Nephron (organoid): Measurements from ENCODE around the gene CCL21.
"Not testable (repeated sequence)": the region's sequence is repeated elsewhere in the genome, so short reads cannot be mapped to it uniquely, and the experiment has no call there.

Source experiments
- H3K27ac Mint-ChIP-seq, 3 experiments: 2 replicates each; pipeline ENCODE4 v1.8.0; 2020; ENCODE audit warnings: mixed read lengths in 3 of 3, mild to moderate bottlenecking in 2 of 3, moderate library complexity in 1 of 3
- H3K27me3 Mint-ChIP-seq: 2 replicates; pipeline ENCODE4 v1.8.0; 2021; ENCODE audit warnings: low read depth, mild to moderate bottlenecking, moderate library complexity, mixed read lengths
- H3K36me3 Mint-ChIP-seq: 2 replicates; pipeline ENCODE4 v1.8.0; 2020; ENCODE audit warnings: low read depth, mixed read lengths
- H3K4me1 Mint-ChIP-seq: 2 replicates; pipeline ENCODE4 v1.8.0; 2020; ENCODE audit warnings: mixed read lengths
- H3K4me3 Mint-ChIP-seq, 3 experiments: 2 replicates each; pipeline ENCODE4 v1.8.0; 2020; ENCODE audit warnings: mild to moderate bottlenecking in 3 of 3, mixed read lengths in 3 of 3, moderate library complexity in 2 of 3
- H3K9me3 Mint-ChIP-seq: 2 replicates; pipeline ENCODE4 v1.8.0; 2020; ENCODE audit warnings: mixed read lengths
- TF ChIP-seq, protein P1 (sequence below), 3 experiments: fragments of 200-600 bp; sonication (generic); IDR thresholded peaks; one replicate each; pipeline ENCODE4 v1.5.0; 2021; ENCODE audit warnings: antibody characterized with exemption in 3 of 3; ENCODE audit not compliant: unreplicated experiment in 3 of 3

CCL21 gene

DNA sequence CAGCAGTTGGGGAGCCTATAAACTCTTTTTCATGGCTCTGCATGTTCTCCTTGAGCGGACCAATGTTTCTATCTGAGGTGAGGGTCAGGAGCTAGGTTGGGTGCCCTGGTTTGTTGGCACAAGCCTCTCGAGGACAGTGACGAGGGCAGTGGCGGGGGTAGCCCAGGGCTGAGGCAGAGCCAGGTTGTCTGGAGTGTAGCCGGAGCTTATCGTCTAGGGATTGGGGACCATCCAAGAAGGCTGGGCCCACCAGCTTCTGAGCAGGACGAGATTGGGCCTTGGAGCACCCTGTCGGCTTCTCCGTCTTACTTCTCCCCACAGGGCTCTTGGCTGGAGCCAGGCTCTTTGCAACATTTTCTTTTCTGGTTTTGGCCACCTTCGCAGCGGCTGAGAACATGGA is 13.2 kb upstream of the CCL21 start:
- no peaks in the 10 kb centered on the region for H3K9me3 Mint-ChIP-seq
- peaks cover 4% of the 10 kb centered on the region for H3K27me3 Mint-ChIP-seq
- no peak overlapping the region for H3K4me3 Mint-ChIP-seq

GRCh38 chr9:34719769-34720025 is 9.8 kb upstream of the CCL21 start:
- H3K4me3 Mint-ChIP-seq, H3K9me3 Mint-ChIP-seq, H3K4me1 Mint-ChIP-seq, H3K27ac Mint-ChIP-seq, H3K27me3 Mint-ChIP-seq, H3K36me3 Mint-ChIP-seq: not testable (repeated sequence)

More for the DNA sequence above, 13.2 kb upstream of the CCL21 start:
- Mint-ChIP-seq H3K27ac (no peak overlapping the region), H3K36me3 (no peaks in the 10 kb centered on the region), H3K4me1 (no peaks in the 10 kb centered on the region)
- TF ChIP-seq, protein P1, sequence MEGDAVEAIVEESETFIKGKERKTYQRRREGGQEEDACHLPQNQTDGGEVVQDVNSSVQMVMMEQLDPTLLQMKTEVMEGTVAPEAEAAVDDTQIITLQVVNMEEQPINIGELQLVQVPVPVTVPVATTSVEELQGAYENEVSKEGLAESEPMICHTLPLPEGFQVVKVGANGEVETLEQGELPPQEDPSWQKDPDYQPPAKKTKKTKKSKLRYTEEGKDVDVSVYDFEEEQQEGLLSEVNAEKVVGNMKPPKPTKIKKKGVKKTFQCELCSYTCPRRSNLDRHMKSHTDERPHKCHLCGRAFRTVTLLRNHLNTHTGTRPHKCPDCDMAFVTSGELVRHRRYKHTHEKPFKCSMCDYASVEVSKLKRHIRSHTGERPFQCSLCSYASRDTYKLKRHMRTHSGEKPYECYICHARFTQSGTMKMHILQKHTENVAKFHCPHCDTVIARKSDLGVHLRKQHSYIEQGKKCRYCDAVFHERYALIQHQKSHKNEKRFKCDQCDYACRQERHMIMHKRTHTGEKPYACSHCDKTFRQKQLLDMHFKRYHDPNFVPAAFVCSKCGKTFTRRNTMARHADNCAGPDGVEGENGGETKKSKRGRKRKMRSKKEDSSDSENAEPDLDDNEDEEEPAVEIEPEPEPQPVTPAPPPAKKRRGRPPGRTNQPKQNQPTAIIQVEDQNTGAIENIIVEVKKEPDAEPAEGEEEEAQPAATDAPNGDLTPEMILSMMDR (IDR thresholded peaks at IDR 0.05; ENCODE audit: unreplicated experiment in 3 of 3) = no peak

DNA sequence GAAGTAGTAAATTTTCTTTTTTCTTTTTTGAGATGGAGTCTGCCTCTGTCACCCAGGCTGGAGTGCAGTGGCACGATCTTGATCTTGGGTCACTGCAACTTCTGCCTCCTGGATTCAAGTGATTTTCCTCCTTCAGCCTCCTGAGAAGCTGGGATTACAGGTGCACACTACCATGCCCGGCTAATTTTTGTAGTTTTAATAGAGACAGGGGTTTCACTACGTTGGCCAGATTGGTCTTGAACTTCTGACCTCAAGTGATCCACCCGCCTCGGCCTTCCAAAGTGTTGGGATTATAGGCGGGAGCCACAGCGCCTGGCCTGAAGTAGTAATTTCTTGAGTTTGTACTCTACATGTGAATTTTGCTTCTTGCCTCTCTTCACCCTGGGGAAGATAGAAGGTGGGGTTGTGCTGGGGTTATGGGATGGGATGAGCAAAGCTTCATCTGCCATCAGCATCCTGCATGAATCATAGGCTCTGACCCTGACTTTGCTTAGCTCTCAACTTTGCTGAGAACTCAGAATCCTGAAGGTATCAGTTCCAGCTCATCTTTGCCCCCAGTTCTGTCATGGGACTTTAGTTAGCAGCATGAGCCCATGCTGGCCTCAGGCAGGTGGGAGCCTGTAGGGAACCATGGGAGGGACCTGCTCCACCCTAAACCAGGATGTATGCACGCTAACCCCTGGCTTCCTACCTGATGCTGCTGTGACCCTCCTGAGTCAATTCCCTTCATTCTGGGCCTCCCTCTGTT is 9.3 kb upstream of the CCL21 start:
- H3K27ac Mint-ChIP-seq = no peak overlapping the region
- H3K27me3 Mint-ChIP-seq = no peaks in the 10 kb centered on the region
- no peaks in the 10 kb centered on the region for H3K36me3 Mint-ChIP-seq
- no peaks in the 10 kb centered on the region for H3K9me3 Mint-ChIP-seq
- peaks cover 5% of the 10 kb centered on the region for H3K4me1 Mint-ChIP-seq
- TF ChIP-seq, protein P1 (IDR thresholded peaks at IDR 0.05; ENCODE audit: unreplicated experiment in 3 of 3) = no peak
- no peak overlapping the region for H3K4me3 Mint-ChIP-seq

- no peaks in the 10 kb centered on the region for H3K36me3 Mint-ChIP-seq
- no peak overlapping the region for H3K4me3 Mint-ChIP-seq
- peaks cover 5% of the 10 kb centered on the region for H3K4me1 Mint-ChIP-seq
- H3K27me3 Mint-ChIP-seq = no peaks in the 10 kb centered on the region
- no peak overlapping the region for H3K27ac Mint-ChIP-seq
- peaks cover under 1% of the 10 kb centered on the region for H3K9me3 Mint-ChIP-seq
- TF ChIP-seq, protein P1 (IDR thresholded peaks at IDR 0.05; ENCODE audit: unreplicated experiment in 3 of 3) = no peak
Observed at GRCh38 chr9:34717996-34718614, 8.2 kb upstream of the CCL21 start.

GRCh38 chr9:34716711-34717110 is 6.8 kb upstream of the CCL21 start:
- Mint-ChIP-seq H3K27ac (no peak overlapping the region), H3K36me3 (no peaks in the 10 kb centered on the region), H3K27me3 (no peaks in the 10 kb centered on the region), H3K4me3 (no peak overlapping the region), H3K4me1 (peaks cover 5% of the 10 kb centered on the region), H3K9me3 (peaks cover 15% of the 10 kb centered on the region)
- TF ChIP-seq, protein P1 (IDR thresholded peaks at IDR 0.05; ENCODE audit: unreplicated experiment in 3 of 3) = no peak

GRCh38 chr9:34715639-34716215 is 5.8 kb upstream of the CCL21 start:
- H3K36me3 Mint-ChIP-seq = no peaks in the 10 kb centered on the region
- H3K27ac Mint-ChIP-seq = no peak overlapping the region
- H3K27me3 Mint-ChIP-seq = no peaks in the 10 kb centered on the region
- peaks cover 5% of the 10 kb centered on the region for H3K4me1 Mint-ChIP-seq
- TF ChIP-seq, protein P1 (IDR thresholded peaks at IDR 0.05; ENCODE audit: unreplicated experiment in 3 of 3) = no peak
- H3K9me3 Mint-ChIP-seq = peaks cover 16% of the 10 kb centered on the region
- H3K4me3 Mint-ChIP-seq = no peak overlapping the region
